A673 (cell line): ENCODE data around the gene DAB1.

Source experiments
- CTCF ChIP-seq: fragments of 300-800, 200-600 bp; sonication (generic); conservative IDR thresholded peaks from 2 replicates; pipeline ENCODE4 v1.5.1; 2017; ENCODE audit warnings: low read depth, mild to moderate bottlenecking, antibody characterized with exemption, low read length, moderate library complexity, mixed read lengths
- EZH2 ChIP-seq: fragments of 200-600 bp; sonication (generic); IDR thresholded peaks from 2 replicates; pipeline ENCODE4 v1.6.1; 2017; ENCODE audit warnings: borderline replicate concordance, low read depth, mild to moderate bottlenecking, mixed read lengths, antibody characterized with exemption, low read length; ENCODE audit not compliant: poor library complexity, severe bottlenecking

- TF ChIP-seq CTCF (no peak), EZH2 (no peak)
Measured at GRCh38 chr1:57450981-57451380, 27.1 kb upstream of the DAB1 start.
